ENCODE measurements around the gene NANOS1. TPM values are rescaled to one million over a fixed set of nuclear protein-coding genes. Genes with fewer than 3 reads are reported as not detected.
"Not testable (repeated sequence)": the region's sequence is repeated elsewhere in the genome, so short reads cannot be mapped to it uniquely, and the experiment has no call there.

NANOS1 gene
- total RNA-seq, 1 donor from 2014 or later: 2.9 TPM

- ATAC-seq (no peak), DNase-seq (no peak)
- no peak for TF ChIP-seq CTCF (IDR thresholded peaks at IDR 0.05)
- Histone ChIP-seq H3K36me3 (no peaks in the 10 kb centered on the region), H3K27ac (peak overlapping the region; percentile 68), H3K4me3 (no peak overlapping the region), H3K4me1 (peaks cover 13% of the 10 kb centered on the region), H3K9me3 (no peaks in the 10 kb centered on the region), H3K27me3 (no peaks in the 10 kb centered on the region)
- intact Hi-C loops (cut with DNase I): no loop called here
These were observed 3.0 kb upstream of the NANOS1 start for GRCh38 chr10:119026301-119027110.

GRCh38 chr10:119028445-119028899 is 1.0 kb upstream of the NANOS1 start:
- H3K4me1 ChIP-seq: peaks cover 13% of the 10 kb centered on the region
- intact Hi-C loops (cut with DNase I); DNase-seq; H3K27ac ChIP-seq; H3K27me3 ChIP-seq; ATAC-seq; H3K36me3 ChIP-seq; H3K9me3 ChIP-seq: not testable (repeated sequence)
- H3K4me3 ChIP-seq: peak overlapping the region; percentile 39

GRCh38 chr10:119028900-119029612 is 458 bp upstream of the NANOS1 start:
- Histone ChIP-seq H3K4me3 (peak overlapping the region; percentile 39), H3K27ac (no peak overlapping the region), H3K36me3 (peaks cover 14% of the 10 kb centered on the region), H3K27me3 (no peaks in the 10 kb centered on the region), H3K9me3 (no peaks in the 10 kb centered on the region), H3K4me1 (peaks cover 13% of the 10 kb centered on the region)
- DNase-seq: peak; percentile 94
- peak; percentile 21 for TF ChIP-seq CTCF (IDR thresholded peaks at IDR 0.05)
- intact Hi-C loops (cut with DNase I): no loop called here
- peak; percentile 88 for ATAC-seq

- ATAC-seq (peak; percentile 38), DNase-seq (peak; percentile 80)
- no peak for TF ChIP-seq CTCF (IDR thresholded peaks at IDR 0.05)
- peak overlapping the region; percentile 43 for H3K4me3 ChIP-seq
- H3K9me3 ChIP-seq: no peaks in the 10 kb centered on the region
- intact Hi-C loops (cut with DNase I): no loop called here
- peaks cover 27% of the 10 kb centered on the region for H3K36me3 ChIP-seq
- H3K4me1 ChIP-seq: peaks cover 8% of the 10 kb centered on the region
- no peak overlapping the region for H3K27ac ChIP-seq
- no peaks in the 10 kb centered on the region for H3K27me3 ChIP-seq
These were observed 1.1 kb downstream of the NANOS1 start for GRCh38 chr10:119030421-119031250.

- TF ChIP-seq CTCF (IDR thresholded peaks at IDR 0.05): no peak
These were observed 2.1 kb downstream of the NANOS1 start for GRCh38 chr10:119031496-119032059.

More at GRCh38 chr10:119031496-119032059, 2.1 kb downstream of the NANOS1 start:
- ATAC-seq: no peak
- no peaks in the 10 kb centered on the region for H3K27me3 ChIP-seq
- H3K27ac ChIP-seq: no peak overlapping the region
- intact Hi-C loops (cut with DNase I): no loop called here
- H3K4me3 ChIP-seq: no peak overlapping the region
- peaks cover 37% of the 10 kb centered on the region for H3K36me3 ChIP-seq
- DNase-seq: no peak
- H3K9me3 ChIP-seq: no peaks in the 10 kb centered on the region
- peaks cover 4% of the 10 kb centered on the region for H3K4me1 ChIP-seq
